ENCODE results near the gene TAF1. TPM values are rescaled to one million over a fixed set of nuclear protein-coding genes. Genes with fewer than 3 reads are reported as not detected.
"Not testable (repeated sequence)": the region's sequence is repeated elsewhere in the genome, so short reads cannot be mapped to it uniquely, and the experiment has no call there.

TAF1 gene
- total RNA-seq, 1 donor from 2014 or later: 23.3 TPM

GRCh38 chrX:71493111-71493613 is 127.0 kb downstream of the TAF1 start:
- TF ChIP-seq EZH2 (IDR thresholded peaks at IDR 0.05; ENCODE audit: insufficient read depth, low read length) (no peak), CTCF (IDR thresholded peaks at IDR 0.05; ENCODE audit: insufficient read depth, low read depth, low read length) (no peak)
- Mint-ChIP-seq H3K27me3 (ENCODE audit: low read depth, unreplicated experiment) (no peaks in the 10 kb centered on the region), H3K4me1 (ENCODE audit: low read depth, unreplicated experiment) (no peaks in the 10 kb centered on the region), H3K4me3 (ENCODE audit: unreplicated experiment) (no peak overlapping the region), H3K9me3 (ENCODE audit: unreplicated experiment) (no peaks in the 10 kb centered on the region), H3K27ac (ENCODE audit: unreplicated experiment) (no peak overlapping the region), H3K36me3 (ENCODE audit: low read depth, unreplicated experiment) (peaks cover 2% of the 10 kb centered on the region)
- Histone ChIP-seq H3K9me3 (ENCODE audit: insufficient read depth, low read depth, low read length) (no peaks in the 10 kb centered on the region), H3K4me3 (ENCODE audit: insufficient read depth, low read depth, low read length) (no peak overlapping the region), H3K36me3 (ENCODE audit: insufficient read depth, low read length) (no peaks in the 10 kb centered on the region), H3K27me3 (ENCODE audit: insufficient read depth, low read length) (no peaks in the 10 kb centered on the region), H2AFZ (ENCODE audit: low read depth, low read length) (no peak overlapping the region), H3K4me1 (ENCODE audit: insufficient read depth, low read length) (no peaks in the 10 kb centered on the region), H4K20me1 (ENCODE audit: insufficient read depth, low read length) (no peaks in the 10 kb centered on the region), H3K27ac (ENCODE audit: low read depth, low read length) (no peak overlapping the region), H3K4me2 (ENCODE audit: low read length) (peak overlapping the region; percentile 90), H3K79me2 (ENCODE audit: insufficient read depth, low read length) (no peaks in the 10 kb centered on the region), H3K9ac (ENCODE audit: low read length) (no peak overlapping the region)
- FAIRE-seq: no peak
- no peak for DNase-seq (ENCODE audit: low read depth)

GRCh38 chrX:71495979-71496378 is 129.8 kb downstream of the TAF1 start:
- H3K27me3 Mint-ChIP-seq (ENCODE audit: low read depth, unreplicated experiment); FAIRE-seq: not testable (repeated sequence)

GRCh38 chrX:71496476-71496875 is 130.3 kb downstream of the TAF1 start:
- peaks cover 2% of the 10 kb centered on the region for H3K36me3 Mint-ChIP-seq (ENCODE audit: low read depth, unreplicated experiment)
- no peaks in the 10 kb centered on the region for H3K79me2 ChIP-seq (ENCODE audit: insufficient read depth, low read length)
- H3K9me3 Mint-ChIP-seq (ENCODE audit: unreplicated experiment): no peaks in the 10 kb centered on the region
- TF ChIP-seq EZH2 (IDR thresholded peaks at IDR 0.05; ENCODE audit: insufficient read depth, low read length) (no peak), CTCF (IDR thresholded peaks at IDR 0.05; ENCODE audit: insufficient read depth, low read depth, low read length) (no peak)
- H3K4me2 ChIP-seq (ENCODE audit: low read length): no peak overlapping the region
- H3K4me3 ChIP-seq (ENCODE audit: insufficient read depth, low read depth, low read length): no peak overlapping the region
- no peaks in the 10 kb centered on the region for H3K4me1 ChIP-seq (ENCODE audit: insufficient read depth, low read length)
- H3K4me1 Mint-ChIP-seq (ENCODE audit: low read depth, unreplicated experiment): no peaks in the 10 kb centered on the region
- DNase-seq (ENCODE audit: low read depth) (no peak), FAIRE-seq (no peak)
- no peak overlapping the region for H2AFZ ChIP-seq (ENCODE audit: low read depth, low read length)
- H3K27ac Mint-ChIP-seq (ENCODE audit: unreplicated experiment): no peak overlapping the region
- H3K4me3 Mint-ChIP-seq (ENCODE audit: unreplicated experiment): no peak overlapping the region
- H3K27ac ChIP-seq (ENCODE audit: low read depth, low read length): no peak overlapping the region
- H3K27me3 Mint-ChIP-seq (ENCODE audit: low read depth, unreplicated experiment): no peaks in the 10 kb centered on the region
- H3K27me3 ChIP-seq (ENCODE audit: insufficient read depth, low read length): no peaks in the 10 kb centered on the region
- no peaks in the 10 kb centered on the region for H3K36me3 ChIP-seq (ENCODE audit: insufficient read depth, low read length)
- H3K9ac ChIP-seq (ENCODE audit: low read length): no peak overlapping the region
- no peaks in the 10 kb centered on the region for H4K20me1 ChIP-seq (ENCODE audit: insufficient read depth, low read length)
- H3K9me3 ChIP-seq (ENCODE audit: insufficient read depth, low read depth, low read length): no peaks in the 10 kb centered on the region

More at GRCh38 chrX:71495979-71496378, 129.8 kb downstream of the TAF1 start:
- H3K4me1 ChIP-seq (ENCODE audit: insufficient read depth, low read length); H3K79me2 ChIP-seq (ENCODE audit: insufficient read depth, low read length); H3K27ac ChIP-seq (ENCODE audit: low read depth, low read length); H3K4me2 ChIP-seq (ENCODE audit: low read length); H3K36me3 ChIP-seq (ENCODE audit: insufficient read depth, low read length); H3K9me3 Mint-ChIP-seq (ENCODE audit: unreplicated experiment); H3K27me3 ChIP-seq (ENCODE audit: insufficient read depth, low read length); H4K20me1 ChIP-seq (ENCODE audit: insufficient read depth, low read length); H2AFZ ChIP-seq (ENCODE audit: low read depth, low read length); H3K4me3 ChIP-seq (ENCODE audit: insufficient read depth, low read depth, low read length); H3K27ac Mint-ChIP-seq (ENCODE audit: unreplicated experiment); H3K9ac ChIP-seq (ENCODE audit: low read length); H3K4me3 Mint-ChIP-seq (ENCODE audit: unreplicated experiment); H3K4me1 Mint-ChIP-seq (ENCODE audit: low read depth, unreplicated experiment); H3K36me3 Mint-ChIP-seq (ENCODE audit: low read depth, unreplicated experiment); H3K9me3 ChIP-seq (ENCODE audit: insufficient read depth, low read depth, low read length); DNase-seq (ENCODE audit: low read depth): not testable (repeated sequence)

- not testable (repeated sequence) for H3K4me1 Mint-ChIP-seq (ENCODE audit: low read depth, unreplicated experiment); H3K4me3 ChIP-seq (ENCODE audit: insufficient read depth, low read depth, low read length); H3K36me3 Mint-ChIP-seq (ENCODE audit: low read depth, unreplicated experiment); H3K4me3 Mint-ChIP-seq (ENCODE audit: unreplicated experiment); H4K20me1 ChIP-seq (ENCODE audit: insufficient read depth, low read length); H3K9ac ChIP-seq (ENCODE audit: low read length); H3K4me1 ChIP-seq (ENCODE audit: insufficient read depth, low read length); H3K27me3 ChIP-seq (ENCODE audit: insufficient read depth, low read length); H3K36me3 ChIP-seq (ENCODE audit: insufficient read depth, low read length); DNase-seq (ENCODE audit: low read depth); FAIRE-seq; H3K79me2 ChIP-seq (ENCODE audit: insufficient read depth, low read length); H3K27ac Mint-ChIP-seq (ENCODE audit: unreplicated experiment); H3K27ac ChIP-seq (ENCODE audit: low read depth, low read length); H3K27me3 Mint-ChIP-seq (ENCODE audit: low read depth, unreplicated experiment); H3K4me2 ChIP-seq (ENCODE audit: low read length); H3K9me3 ChIP-seq (ENCODE audit: insufficient read depth, low read depth, low read length); H3K9me3 Mint-ChIP-seq (ENCODE audit: unreplicated experiment); H2AFZ ChIP-seq (ENCODE audit: low read depth, low read length)
These were observed 135.9 kb downstream of the TAF1 start for GRCh38 chrX:71502080-71502479.
